HG03139 (cell line): Measurements from ENCODE around the gene CHCHD10.
"Not testable (repeated sequence)": the region's sequence is repeated elsewhere in the genome, so short reads cannot be mapped to it uniquely, and the experiment has no call there.

Experiments
- ATAC-seq: cut with Tn5 transposase; IDR thresholded peaks from one replicate; pipeline ENCODE4 v1.9.1; 2021; ENCODE audit not compliant: unreplicated experiment

The CHCHD10 gene

DNA sequence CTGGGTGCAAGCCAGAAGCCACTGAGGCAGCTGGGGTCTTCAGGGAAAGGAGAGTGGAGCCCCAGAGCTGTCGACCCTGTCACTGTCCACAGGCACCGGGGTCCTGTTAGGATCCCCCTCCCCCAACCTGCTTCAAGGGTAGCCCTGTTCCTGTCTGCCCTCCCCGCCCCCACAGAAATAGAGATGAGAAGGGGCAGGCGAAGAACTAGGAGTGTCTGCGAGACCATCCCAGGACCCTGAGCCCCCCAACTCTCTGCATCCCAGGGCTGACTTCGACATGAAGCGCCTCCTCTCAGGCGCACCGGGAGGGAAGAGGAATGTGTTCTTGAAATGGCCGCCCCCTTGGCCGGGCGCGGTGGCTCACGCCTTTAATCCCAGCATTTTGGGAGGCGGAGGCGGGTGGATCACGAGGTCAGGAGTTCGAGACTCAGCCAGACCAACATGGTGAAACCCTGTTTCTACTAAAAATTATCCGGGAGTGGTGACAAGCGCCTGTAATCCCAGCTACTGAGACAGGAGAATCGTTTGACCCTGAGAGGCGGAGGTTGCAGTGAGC, 16.3 kb downstream of the CHCHD10 start:
- ATAC-seq: no peak

DNA sequence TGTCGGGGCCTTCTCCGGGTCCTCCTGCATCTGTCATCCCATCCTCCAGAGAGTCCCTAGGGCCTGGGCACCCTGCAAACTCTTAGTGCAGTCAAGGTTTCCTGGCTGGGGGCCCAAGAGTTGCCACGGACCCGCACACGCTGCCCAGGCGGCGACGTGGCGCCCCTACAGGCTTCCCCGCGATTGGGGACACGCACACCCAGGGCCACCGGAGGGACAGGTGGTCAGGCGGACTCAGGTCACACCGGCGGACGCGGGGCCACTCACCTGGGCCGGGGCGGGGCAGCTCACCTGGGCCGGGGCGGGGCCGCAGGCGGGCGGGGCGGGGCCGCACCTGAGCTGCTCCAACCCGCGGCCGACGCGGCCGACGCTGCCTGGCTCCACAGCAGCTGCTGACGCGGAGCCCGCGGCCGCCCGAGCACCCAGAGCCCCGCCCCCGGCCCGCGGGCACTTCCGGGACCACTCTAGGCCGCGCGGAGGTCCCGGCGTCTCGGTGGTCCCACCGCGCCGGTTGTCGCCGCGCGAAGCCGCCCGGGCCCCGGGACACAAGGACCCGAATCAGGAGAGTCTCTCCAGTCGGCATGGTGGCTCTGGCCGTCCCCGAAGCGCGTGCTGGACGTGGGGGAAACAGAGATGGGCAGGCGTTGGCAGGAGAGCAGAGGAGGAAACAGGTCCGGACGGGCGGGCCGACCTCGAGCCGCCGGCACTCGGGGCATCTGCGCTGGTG, 16.9 kb downstream of the CHCHD10 start, which contains the start of gene ZNF70:
Gene ZNF70, minus strand, starts transcription at position 399 of the 727 bp plus-strand sequence. CDS start 5,972 bp downstream, outside the sequence.
- peak; percentile 57 for ATAC-seq

DNA sequence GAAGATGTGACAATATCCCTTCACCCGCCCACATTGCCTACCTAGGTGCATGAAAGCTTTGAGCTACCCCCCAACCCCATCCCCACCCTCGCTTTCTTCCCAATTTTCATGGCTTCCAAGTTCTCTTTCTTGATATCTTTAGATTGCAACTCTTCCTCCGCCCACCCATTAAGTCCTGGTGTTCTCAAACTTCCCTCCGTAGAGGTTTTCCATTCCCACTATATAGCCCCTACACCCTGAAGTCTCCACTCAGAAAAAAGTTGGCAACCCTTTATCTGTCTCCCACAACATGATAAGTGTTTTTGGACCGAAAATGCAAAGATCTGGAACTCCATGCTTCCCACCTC, 17.4 kb downstream of the CHCHD10 start:
- no peak for ATAC-seq

DNA sequence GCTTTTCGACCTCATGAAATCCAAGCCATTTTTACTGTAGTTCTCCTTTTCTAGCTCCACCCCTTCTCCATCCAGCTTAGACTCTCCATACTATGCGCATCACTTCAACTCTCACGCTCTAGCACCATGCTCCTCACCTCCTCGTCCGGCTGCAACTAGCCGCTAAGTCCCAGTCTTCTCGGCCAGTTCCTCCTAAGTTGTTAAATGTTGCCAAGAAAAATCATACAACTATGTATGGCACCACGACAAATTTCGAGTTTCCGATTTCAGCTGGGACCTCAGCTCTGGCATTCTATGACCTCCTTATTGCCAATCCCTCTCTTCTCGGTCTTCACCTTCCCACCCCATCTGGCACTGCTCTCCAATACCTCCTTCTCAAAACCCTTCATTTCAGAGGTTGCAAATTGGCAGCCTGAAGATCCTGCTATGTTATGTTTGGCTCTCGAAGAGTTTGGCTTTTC, 17.9 kb downstream of the CHCHD10 start:
- ATAC-seq: no peak

DNA sequence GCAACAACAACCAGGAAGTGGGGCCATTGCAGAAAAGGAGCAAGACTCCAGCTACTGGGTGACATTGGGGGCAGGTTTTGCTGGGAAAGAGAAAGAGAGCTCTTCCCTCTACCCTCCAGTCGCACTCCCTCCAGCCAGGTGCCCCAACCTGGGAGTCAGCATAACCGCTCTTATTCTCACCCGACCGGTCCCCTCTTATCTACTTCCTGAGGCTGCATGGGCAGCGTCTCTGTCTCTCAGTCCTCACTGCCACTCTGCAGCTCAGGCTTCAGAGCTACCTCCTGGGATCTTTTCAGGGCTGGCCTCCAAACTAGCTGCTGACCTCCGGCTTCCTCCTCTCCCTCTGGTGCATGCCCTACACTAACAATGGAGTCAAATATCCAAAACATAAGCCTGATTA, 22.0 kb downstream of the CHCHD10 start:
- no peak for ATAC-seq

DNA sequence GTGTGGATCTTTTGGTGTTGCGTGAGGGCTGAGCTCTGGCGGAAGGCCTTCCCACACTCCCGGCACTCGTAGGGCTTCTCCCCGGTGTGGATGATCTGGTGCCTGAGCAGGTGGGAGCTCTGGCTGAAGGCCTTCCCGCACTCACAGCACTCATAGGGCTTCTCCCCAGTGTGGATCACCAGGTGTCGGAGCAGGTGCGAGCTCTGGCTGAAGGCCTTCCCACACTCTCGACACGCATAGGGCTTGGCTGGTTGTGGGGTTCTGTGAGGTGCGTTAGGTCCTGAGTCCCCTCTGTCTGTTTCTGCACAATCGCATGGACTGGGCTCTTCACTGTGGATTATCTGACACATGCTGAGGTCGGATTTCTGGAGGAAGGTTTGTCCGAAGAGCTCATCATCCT, 23.3 kb downstream of the CHCHD10 start:
- no peak for ATAC-seq

DNA sequence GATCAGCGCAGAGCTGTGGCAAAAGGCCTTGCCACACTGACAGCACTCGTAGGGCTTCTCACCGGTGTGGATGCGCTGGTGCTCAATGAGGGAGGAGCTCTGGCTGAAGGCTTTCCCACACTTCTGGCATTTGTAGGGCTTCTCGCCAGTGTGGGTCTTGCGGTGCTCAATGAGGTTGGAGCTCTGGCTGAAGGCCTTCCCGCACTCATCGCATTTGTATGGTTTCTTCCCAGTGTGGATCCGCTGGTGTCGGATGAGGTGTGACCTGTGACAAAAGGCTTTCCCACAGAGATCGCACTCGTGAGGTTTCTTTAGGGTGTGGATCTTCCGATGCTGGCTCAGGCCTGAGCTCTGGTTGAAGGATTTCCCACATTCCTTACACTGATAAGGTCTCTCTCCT, 23.8 kb downstream of the CHCHD10 start:
- no peak for ATAC-seq

DNA sequence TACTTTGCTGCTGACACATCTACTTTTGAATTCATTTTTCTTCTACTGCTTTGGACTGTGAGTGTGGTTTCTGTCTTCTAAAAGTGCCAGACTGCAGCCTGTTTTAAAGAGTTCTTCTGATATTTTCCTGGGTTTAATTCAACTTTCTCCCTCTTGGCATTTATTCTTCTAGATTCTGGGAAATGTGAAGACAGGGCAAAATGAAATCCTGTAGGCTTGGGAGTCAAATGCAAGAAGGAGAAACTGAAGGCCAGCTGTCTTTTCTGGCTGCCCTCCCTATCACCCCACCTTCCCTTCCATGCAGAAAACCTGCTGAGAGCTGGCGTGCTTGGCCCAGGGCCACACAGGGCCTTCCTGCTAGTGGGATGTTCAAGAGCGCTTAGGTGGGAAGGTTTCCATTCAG, 24.5 kb downstream of the CHCHD10 start:
- ATAC-seq: no peak

DNA sequence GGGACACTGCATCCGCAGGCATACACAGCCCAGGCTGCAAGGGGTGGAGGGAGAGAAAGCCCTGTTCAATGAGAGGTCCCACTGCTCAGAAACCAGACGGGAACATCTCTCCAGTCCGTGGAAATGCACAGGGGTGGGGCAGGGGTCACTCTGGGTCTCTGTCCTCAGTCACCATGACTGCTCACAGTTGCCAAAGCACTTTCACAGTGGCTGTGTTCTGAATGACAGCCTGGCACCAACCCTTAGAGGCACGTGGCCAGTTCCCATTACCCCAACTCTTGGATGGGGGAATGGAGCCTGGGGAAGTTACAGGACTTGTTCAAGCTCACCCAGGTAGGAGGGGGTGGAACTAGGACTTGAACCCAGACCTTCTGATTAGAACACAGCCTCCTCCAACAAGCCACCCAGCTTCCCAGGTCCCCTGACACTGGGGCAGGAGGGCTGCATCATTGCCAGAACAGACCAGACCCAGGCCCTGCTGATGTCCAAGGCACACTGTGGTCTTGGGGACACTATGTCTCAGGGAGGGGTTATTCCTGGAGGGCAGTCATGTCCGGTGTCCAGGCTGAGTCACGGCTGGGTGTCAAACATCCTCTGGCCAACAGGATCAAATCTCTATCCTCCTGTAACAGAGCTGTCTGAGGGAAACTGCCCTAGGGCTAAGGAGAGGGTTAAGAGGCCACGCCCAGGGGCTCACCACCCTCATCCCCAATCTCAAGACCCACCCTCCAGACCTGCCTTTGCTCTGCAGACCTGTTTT, 25.1 kb downstream of the CHCHD10 start:
- no peak for ATAC-seq

DNA sequence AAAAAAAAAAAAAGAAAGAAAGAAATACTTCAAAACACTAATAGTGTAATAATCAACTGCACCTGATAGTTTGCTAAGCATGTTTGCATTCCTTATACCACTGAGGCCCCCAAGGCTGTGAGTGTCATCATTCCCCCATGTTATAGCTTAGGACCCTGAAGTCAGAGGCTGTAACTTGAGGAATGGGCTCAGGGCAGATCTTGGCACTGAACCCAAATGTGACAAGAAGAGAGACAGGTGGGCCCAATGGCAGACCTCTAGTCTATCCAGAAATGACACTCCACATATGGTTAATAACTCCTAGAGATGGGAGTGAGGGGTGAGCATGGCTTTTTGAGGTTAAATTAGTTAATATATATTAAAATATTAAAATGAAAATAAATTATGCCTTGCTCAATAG, 30.1 kb downstream of the CHCHD10 start:
- no peak for ATAC-seq

DNA sequence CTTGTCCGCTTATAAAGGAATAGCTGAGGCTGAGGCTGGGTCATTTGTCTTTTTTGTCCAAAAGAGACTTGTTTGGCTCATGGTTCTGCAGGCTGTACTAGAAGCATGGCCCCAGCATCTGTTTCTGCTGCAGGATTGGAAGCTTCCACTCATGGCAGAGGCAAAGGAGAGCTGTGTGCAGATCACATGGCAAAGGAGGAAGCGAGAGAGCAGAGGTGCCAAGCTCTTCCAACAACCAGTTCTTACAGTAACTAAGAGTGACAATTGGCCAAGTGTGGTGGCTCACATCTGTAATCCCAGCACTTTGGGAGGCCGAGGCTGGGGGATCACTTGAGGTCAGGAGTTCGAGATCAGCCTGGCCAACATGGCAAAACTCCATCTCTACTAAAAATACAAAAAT, 39.7 kb downstream of the CHCHD10 start:
- not testable (repeated sequence) for ATAC-seq

DNA sequence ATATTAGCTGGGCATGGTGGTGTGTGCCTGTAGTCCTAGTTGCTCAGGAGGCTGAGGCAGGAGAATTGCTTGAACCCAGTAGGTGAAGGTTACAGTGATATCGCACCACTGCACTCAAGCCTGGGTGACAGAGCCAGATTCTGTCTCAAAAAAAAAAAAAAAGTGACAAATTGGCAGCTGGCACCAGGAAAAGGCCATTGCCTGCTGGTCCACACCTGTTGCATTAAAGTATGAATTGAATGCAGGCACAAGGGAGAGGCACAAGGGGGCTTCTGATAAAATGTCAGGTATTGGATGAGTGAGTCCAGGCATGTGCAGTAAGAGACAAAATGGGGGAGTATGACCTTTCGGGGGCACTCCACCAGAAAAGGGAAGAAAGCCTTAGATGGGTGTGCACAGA, 45.0 kb downstream of the CHCHD10 start:
- no peak for ATAC-seq

DNA sequence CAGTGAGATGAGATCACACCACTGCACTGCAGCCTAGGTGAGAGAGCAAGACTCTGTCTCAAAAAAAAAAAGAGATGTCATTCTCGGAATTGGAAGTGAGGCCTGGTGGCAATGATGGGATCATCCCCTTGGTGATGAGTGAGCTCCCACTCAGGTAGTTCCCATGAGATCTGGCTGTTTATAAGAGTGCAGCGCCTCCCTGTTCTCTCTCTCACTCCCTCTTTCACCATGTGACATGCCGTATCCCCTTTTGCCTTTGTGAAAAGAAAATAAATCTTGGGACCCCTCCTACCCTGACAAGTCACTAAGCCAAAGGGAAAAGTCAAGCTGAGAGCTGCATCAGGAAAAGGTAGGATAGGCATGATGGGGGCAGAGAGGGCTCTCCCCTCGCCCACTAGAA, 45.6 kb downstream of the CHCHD10 start:
- no peak for ATAC-seq

DNA sequence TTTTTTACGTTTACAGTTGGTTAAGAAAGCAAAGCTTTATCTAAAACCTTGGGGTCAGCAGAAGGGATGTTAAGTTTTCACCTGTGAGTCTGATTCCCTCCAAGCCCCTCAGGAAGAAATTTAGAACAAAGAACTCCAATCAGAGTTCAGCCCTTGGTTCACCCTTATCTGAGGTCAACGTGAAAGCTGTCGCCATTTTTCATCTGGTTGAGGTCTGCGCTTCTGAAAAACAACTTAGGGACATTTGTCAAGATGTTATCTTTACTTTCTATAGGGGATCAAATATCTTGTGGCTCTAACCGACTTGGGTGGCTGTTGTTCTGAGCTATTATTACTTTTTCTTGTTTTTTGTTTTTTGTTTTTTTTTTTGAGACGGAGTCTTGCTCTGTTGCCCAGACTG, 46.9 kb downstream of the CHCHD10 start:
- ATAC-seq: no peak

DNA sequence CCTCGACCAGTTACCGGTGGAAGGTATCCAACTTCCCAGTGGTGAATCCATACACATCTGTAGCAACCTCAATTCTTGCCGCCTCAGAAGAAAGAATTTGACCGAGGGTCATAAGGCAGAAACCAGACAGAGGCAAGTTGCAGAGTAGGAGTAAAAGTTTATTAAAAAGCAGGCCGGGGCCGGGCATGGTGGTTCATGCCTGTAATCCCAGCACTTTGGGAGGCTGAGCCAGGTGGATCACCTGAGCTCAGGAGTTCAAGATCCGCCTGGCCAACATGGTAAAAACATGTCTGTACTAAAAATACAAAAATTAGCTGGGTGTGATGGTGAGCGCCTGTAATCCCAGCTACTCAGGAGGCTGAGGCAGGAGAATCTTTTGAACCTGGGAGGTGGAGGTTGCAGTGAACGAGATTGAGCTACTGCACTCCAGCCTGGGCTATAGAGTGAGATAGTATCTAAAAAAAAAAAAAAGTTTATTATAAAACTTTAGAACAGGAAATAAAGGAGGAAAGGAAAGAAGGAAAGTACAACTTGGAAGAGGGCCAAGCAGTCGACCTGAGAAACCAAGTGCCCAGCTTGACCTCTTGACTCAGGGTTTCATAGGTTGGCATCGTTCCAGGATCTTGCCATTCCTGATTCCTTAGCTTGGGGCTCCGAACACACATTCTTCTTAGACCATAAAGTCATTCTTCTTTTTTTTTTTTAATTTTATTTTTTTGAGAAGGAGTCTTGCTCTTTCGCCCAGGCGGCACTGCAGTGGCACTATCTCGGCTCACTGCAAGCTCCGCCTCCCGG, 49.2 kb downstream of the CHCHD10 start:
- no peak for ATAC-seq

DNA sequence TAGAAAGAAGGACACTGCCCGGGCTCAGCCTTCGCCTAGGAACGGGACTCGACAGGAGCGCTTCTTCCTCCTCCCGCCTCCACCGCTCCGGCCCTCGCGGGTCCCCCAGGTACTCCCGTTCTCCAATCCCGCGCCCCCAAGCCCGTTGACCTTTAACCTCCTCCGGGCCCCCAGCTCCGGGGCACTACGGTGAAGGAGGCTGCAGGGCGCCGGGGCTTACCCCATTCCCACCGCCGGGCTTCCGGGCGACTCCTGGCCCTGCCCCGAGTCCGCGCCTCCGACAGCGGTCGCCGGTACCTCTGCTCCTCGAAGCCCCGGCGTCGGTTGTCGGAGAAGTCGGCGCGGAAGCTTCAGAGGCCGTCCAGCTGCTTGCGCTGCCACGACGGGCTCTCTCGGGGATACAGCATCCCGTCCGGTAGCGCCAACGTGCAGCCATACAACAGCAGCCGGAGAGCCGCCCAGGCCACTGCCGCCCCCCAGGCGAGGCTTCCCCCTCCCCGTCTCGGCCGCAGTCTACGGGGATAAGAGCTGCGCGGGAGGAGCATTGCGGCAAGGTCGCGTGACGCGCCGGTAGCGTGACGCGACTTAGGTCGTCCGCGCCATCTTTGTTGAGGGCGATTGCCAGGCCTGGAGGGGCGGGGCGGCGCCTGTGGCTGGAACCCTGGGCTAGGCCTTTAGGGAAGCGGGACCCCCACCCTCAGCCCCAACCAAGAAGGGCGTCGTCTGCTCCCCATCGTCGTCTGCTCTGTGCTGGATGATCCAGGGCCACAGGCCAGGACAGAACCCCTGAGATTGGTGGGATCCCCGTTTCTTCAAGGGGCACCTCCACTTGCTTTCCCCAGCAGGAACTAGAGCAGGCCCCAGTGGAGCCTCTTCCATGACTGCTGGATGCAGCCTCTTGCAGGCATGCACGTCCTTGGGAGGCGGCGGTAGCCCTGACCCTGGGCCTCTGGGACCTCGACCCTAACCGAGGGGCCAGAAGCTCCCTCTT, 50.7 kb downstream of the CHCHD10 start:
- ATAC-seq: no peak
